K562 (cell line): ENCODE data around the gene GRK4. TPM values are rescaled to one million over a fixed set of nuclear protein-coding genes. Genes with fewer than 3 reads are reported as not detected.

ENCODE experiments used
- CLOCK ChIP-seq: fragments of 250-450 bp; sonication (Bioruptor Pico); IDR thresholded peaks from 2 replicates; pipeline ENCODE4 v1.4.0; 2020; ENCODE audit warnings: mild to moderate bottlenecking, moderate library complexity, borderline replicate concordance
- HSF4 ChIP-seq: fragments of 250-450 bp; sonication (Bioruptor Pico); IDR thresholded peaks from 2 replicates; pipeline ENCODE4 v2.1.2; 2022; ENCODE audit warnings: mild to moderate bottlenecking, moderate library complexity, borderline replicate concordance
- RAD51 ChIP-seq: fragments of 450-650 bp; IDR thresholded peaks from 2 replicates; pipeline ENCODE4 v1.7.1; 2016; ENCODE audit warnings: low read depth, mild to moderate bottlenecking, borderline replicate concordance
- SAFB2 ChIP-seq: fragments of 200-400 bp; formaldehyde crosslinking; IDR thresholded peaks from 2 replicates; pipeline ENCODE4 v1.6.1; 2018; ENCODE audit warnings: borderline replicate concordance, low read length, low read depth, moderate library complexity; ENCODE audit not compliant: severe bottlenecking
- ZNF124 ChIP-seq: sonication (generic); formaldehyde crosslinking; IDR thresholded peaks from 2 replicates; pipeline ENCODE4 v1.8.1; 2022; ENCODE audit warnings: missing genetic modification reagents
- ZNF583 ChIP-seq: fragments of 250-450 bp; sonication (Bioruptor Pico); IDR thresholded peaks from 2 replicates; pipeline ENCODE4 v1.4.0; 2020
- polyA plus RNA-seq, 8 experiments: library from polyadenylated mRNA; depleted of rRNA in 4 of 8; stranded (reverse) in 5 of 8; unstranded in 3 of 8; fragments of >200 nt; fragmentation: Nextera tagmentation in 2 of 8; fragmentation: Illumina TruSeq in 1 of 8; extraction: Ambion mirVana in 2 of 8; extraction: Trizol in 1 of 8; gene quantifications; 2 replicates each; pipeline versions ENCODE4 v1.2.1 to v1.2.3, GENCODE V29; 2011 to 2014; ENCODE audit warnings: inconsistent platforms in 1 of 8, missing spikeins in 1 of 8
- total RNA-seq, 7 experiments: library from RNA; depleted of rRNA in 6 of 7; stranded (reverse); fragments of >200 nt in 6 of 7; fragmentation: Illumina TruSeq in 2 of 7; extraction: Trizol in 2 of 7; gene quantifications; 2 replicates each; pipeline versions ENCODE4 v1.2.1 to v1.2.3, GENCODE V29; 2011 to 2021; ENCODE audit warnings: low replicate concordance in 1 of 7
- TF ChIP-seq, protein P1 (sequence below): fragments of 250-450 bp; sonication (Bioruptor Pico); IDR thresholded peaks from 2 replicates; pipeline ENCODE4 v1.5.1; 2021; ENCODE audit warnings: mild to moderate bottlenecking
- TF ChIP-seq, protein P2 (sequence below): sonication (generic); formaldehyde crosslinking; IDR thresholded peaks from 2 replicates; pipeline ENCODE4 v1.8.0; 2022; ENCODE audit warnings: mild to moderate bottlenecking, missing genetic modification reagents

The GRK4 gene
- total and polyA plus RNA-seq, 9 of the 15 experiments (the other 6 are each of a cell fraction or from before 2014, with no cell fraction given) = 1.1 to 4.8 (median 2.6) TPM

GRCh38 chr4:2947926-2948325, 15.4 kb upstream of the GRK4 start (continued):
- no peak for TF ChIP-seq CLOCK (CRISPR knock-in tag)
- TF ChIP-seq ZNF124 (CRISPR knock-in tag) = no peak
- no peak for TF ChIP-seq RAD51
- no peak for TF ChIP-seq ZNF583
- TF ChIP-seq SAFB2 = no peak
- TF ChIP-seq, protein P1, sequence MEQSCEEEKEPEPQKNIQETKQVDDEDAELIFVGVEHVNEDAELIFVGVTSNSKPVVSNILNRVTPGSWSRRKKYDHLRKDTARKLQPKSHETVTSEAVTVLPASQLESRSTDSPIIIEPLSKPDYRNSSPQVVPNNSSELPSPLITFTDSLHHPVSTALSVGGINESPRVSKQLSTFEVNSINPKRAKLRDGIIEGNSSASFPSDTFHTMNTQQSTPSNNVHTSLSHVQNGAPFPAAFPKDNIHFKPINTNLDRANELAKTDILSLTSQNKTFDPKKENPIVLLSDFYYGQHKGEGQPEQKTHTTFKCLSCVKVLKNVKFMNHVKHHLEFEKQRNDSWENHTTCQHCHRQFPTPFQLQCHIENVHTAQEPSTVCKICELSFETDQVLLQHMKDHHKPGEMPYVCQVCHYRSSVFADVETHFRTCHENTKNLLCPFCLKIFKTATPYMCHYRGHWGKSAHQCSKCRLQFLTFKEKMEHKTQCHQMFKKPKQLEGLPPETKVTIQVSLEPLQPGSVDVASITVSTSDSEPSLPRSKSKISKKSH (CRISPR knock-in tag) = no peak
- TF ChIP-seq, protein P2, sequence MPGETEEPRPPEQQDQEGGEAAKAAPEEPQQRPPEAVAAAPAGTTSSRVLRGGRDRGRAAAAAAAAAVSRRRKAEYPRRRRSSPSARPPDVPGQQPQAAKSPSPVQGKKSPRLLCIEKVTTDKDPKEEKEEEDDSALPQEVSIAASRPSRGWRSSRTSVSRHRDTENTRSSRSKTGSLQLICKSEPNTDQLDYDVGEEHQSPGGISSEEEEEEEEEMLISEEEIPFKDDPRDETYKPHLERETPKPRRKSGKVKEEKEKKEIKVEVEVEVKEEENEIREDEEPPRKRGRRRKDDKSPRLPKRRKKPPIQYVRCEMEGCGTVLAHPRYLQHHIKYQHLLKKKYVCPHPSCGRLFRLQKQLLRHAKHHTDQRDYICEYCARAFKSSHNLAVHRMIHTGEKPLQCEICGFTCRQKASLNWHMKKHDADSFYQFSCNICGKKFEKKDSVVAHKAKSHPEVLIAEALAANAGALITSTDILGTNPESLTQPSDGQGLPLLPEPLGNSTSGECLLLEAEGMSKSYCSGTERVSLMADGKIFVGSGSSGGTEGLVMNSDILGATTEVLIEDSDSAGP (CRISPR knock-in tag) = no peak
- no peak for TF ChIP-seq HSF4 (CRISPR knock-in tag)
